CD4-positive, alpha-beta T cell (primary cell): ENCODE measurements around the gene CCDC172. TPM values are rescaled to one million over a fixed set of nuclear protein-coding genes. Genes with fewer than 3 reads are reported as not detected.

Experiments used
- ATAC-seq: fragments of 200-7000 bp; cut with Tn5 transposase; one replicate; pipeline ENCODE4 v1.10.0; 2022; ENCODE audit warnings: mild to moderate bottlenecking; ENCODE audit not compliant: poor library complexity
- CTCF ChIA-PET: fragments of 350-600 bp; sonication (Branson Sonifier 250); formaldehyde crosslinking; loops from one replicate; lab custom pipeline; 2021; ENCODE audit warnings: antibody characterized with exemption, inconsistent platforms; lab: Charles Lee
- POLR2A ChIA-PET: fragments of 350-600 bp; sonication (Branson Sonifier 250); formaldehyde crosslinking; loops from one replicate; lab custom pipeline; 2021; ENCODE audit warnings: antibody characterized with exemption, inconsistent platforms; lab: Charles Lee
- DNase-seq, 14 experiments: peaks; one replicate each; pipeline ENCODE4 v3.0.0-alpha.2; 2013 to 2020; ENCODE audit warnings: mixed read lengths in 2 of 14
- H3K27ac ChIP-seq, 2 donors: one replicate each; pipeline versions ENCODE4 v1.5.1 to v1.7.0; 2013; ENCODE audit warnings: low read length in 2 of 2, low read depth in 1 of 2, mild to moderate bottlenecking in 1 of 2
- H3K27me3 ChIP-seq, 2 experiments: 1 replicate in 1 of 2; 2 replicates in 1 of 2; pipeline versions ENCODE4 v1.6.1 to v1.7.0; 2013; ENCODE audit warnings: low read length in 2 of 2, control low read depth in 1 of 2, mild to moderate bottlenecking in 1 of 2, moderate library complexity in 1 of 2; ENCODE audit not compliant: insufficient read depth in 2 of 2, control insufficient read depth in 1 of 2
- H3K36me3 ChIP-seq: one replicate; pipeline ENCODE4 v1.6.1; 2013; ENCODE audit warnings: low read length, control low read depth; ENCODE audit not compliant: insufficient read depth
- H3K4me1 ChIP-seq: one replicate; pipeline ENCODE4 v1.6.1; 2013; ENCODE audit warnings: low read length, control low read depth; ENCODE audit not compliant: insufficient read depth
- H3K4me3 ChIP-seq: one replicate; pipeline ENCODE4 v1.5.1; 2013; ENCODE audit warnings: mild to moderate bottlenecking, low read length, moderate library complexity
- H3K9me3 ChIP-seq, 2 experiments: 1 replicate in 1 of 2; 2 replicates in 1 of 2; pipeline versions ENCODE4 v1.6.1 to v1.7.0; 2013; ENCODE audit warnings: low read length in 2 of 2, mild to moderate bottlenecking in 2 of 2, control low read depth in 1 of 2, moderate library complexity in 1 of 2; ENCODE audit not compliant: control insufficient read depth in 1 of 2, insufficient read depth in 1 of 2
- H3K27ac Mint-ChIP-seq: one replicate; pipeline ENCODE4 v1.8.0; 2020; ENCODE audit warnings: mixed read lengths
- H3K27me3 Mint-ChIP-seq: one replicate; pipeline ENCODE4 v1.8.0; 2021; ENCODE audit warnings: mixed read lengths
- H3K36me3 Mint-ChIP-seq: one replicate; pipeline ENCODE4 v1.8.0; 2021; ENCODE audit warnings: low read depth, mixed read lengths
- H3K4me1 Mint-ChIP-seq: one replicate; pipeline ENCODE4 v1.8.0; 2021; ENCODE audit warnings: low read depth, mixed read lengths
- H3K4me3 Mint-ChIP-seq: one replicate; pipeline ENCODE4 v1.8.0; 2020; ENCODE audit warnings: mild to moderate bottlenecking, mixed read lengths
- H3K9me3 Mint-ChIP-seq: one replicate; pipeline ENCODE4 v1.8.0; 2020; ENCODE audit warnings: mixed read lengths
- intact Hi-C, 2 experiments: fragments of 100-400 bp; cut with DNase I in 1 of 2; cut with micrococcal nuclease in 1 of 2; formaldehyde crosslinking; loops; one replicate each; pipeline versions ENCODE4 v1.15.1 to v1.9.0; 2023 to 2025; cut with DNase I, micrococcal nuclease
- total RNA-seq, 174 experiments: library from RNA in 2 of 174; stranded (reverse) in 2 of 174; gene quantifications; one replicate each; pipeline ENCODE4 v1.2.3 and lab custom pipeline; 2021 to 2026
- TF ChIP-seq, protein P1 (sequence below): fragments of 200-600 bp; IDR thresholded peaks from one replicate; pipeline ENCODE4 v1.8.0; 2022; ENCODE audit warnings: antibody characterized with exemption, mild to moderate bottlenecking

The CCDC172 gene
- total RNA-seq, 2 experiments from 2014 or later, result not detected

- H3K27ac ChIP-seq, result no peak within 1 kb of the TSS
- H3K4me3 ChIP-seq, result no peak within 1 kb of the TSS
- H3K36me3 ChIP-seq, result no peaks in the 10 kb centered on the region
- no peak within 1 kb of the TSS for H3K27ac Mint-ChIP-seq
- no peak for ATAC-seq
- H3K9me3 ChIP-seq, result no peaks in the 10 kb centered on the region
- intact Hi-C loops, result no loop called here
- POLR2A ChIA-PET, result no interaction called here
- H3K27me3 ChIP-seq, result no peaks in the 10 kb centered on the region
- TF ChIP-seq, protein P1, sequence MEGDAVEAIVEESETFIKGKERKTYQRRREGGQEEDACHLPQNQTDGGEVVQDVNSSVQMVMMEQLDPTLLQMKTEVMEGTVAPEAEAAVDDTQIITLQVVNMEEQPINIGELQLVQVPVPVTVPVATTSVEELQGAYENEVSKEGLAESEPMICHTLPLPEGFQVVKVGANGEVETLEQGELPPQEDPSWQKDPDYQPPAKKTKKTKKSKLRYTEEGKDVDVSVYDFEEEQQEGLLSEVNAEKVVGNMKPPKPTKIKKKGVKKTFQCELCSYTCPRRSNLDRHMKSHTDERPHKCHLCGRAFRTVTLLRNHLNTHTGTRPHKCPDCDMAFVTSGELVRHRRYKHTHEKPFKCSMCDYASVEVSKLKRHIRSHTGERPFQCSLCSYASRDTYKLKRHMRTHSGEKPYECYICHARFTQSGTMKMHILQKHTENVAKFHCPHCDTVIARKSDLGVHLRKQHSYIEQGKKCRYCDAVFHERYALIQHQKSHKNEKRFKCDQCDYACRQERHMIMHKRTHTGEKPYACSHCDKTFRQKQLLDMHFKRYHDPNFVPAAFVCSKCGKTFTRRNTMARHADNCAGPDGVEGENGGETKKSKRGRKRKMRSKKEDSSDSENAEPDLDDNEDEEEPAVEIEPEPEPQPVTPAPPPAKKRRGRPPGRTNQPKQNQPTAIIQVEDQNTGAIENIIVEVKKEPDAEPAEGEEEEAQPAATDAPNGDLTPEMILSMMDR, result no peak
- H3K27me3 Mint-ChIP-seq, result peaks cover 19% of the 10 kb centered on the region
- no peaks in the 10 kb centered on the region for H3K9me3 Mint-ChIP-seq
- H3K4me1 Mint-ChIP-seq, result no peaks in the 10 kb centered on the region
- H3K4me3 Mint-ChIP-seq, result no peak within 1 kb of the TSS
- H3K4me1 ChIP-seq, result no peaks in the 10 kb centered on the region
- H3K36me3 Mint-ChIP-seq, result no peaks in the 10 kb centered on the region
- DNase-seq, result no peak
- CTCF ChIA-PET, result interaction anchor here (0.6 kb wide), 1 partner anchor 166 kb away, joined by 3 read pairs; no protein-coding TSS in a partner anchor
These were observed 103.4 kb downstream of the CCDC172 start, which contains the start of gene PNLIPRP3 for GRCh38 chr10:116427671-116428070. TSS of gene PNLIPRP3 (plus strand) at chr10:116427847. CDS start at chr10:116428013, 166 bp downstream.

- DNase-seq, result no peak
These were observed 105.2 kb downstream of the CCDC172 start for GRCh38 chr10:116429288-116429977.

More at GRCh38 chr10:116429288-116429977, 105.2 kb downstream of the CCDC172 start:
- Mint-ChIP-seq H3K4me3 (no peak overlapping the region), H3K9me3 (no peaks in the 10 kb centered on the region), H3K36me3 (no peaks in the 10 kb centered on the region), H3K4me1 (no peaks in the 10 kb centered on the region), H3K27me3 (peaks cover 10% of the 10 kb centered on the region), H3K27ac (no peak overlapping the region)
- Histone ChIP-seq H3K27ac (no peak overlapping the region), H3K27me3 (no peaks in the 10 kb centered on the region), H3K4me1 (no peaks in the 10 kb centered on the region), H3K4me3 (no peak overlapping the region), H3K36me3 (no peaks in the 10 kb centered on the region), H3K9me3 (no peaks in the 10 kb centered on the region)
- ChIA-PET CTCF (no interaction called here), POLR2A (no interaction called here)
- ATAC-seq, result no peak
- TF ChIP-seq, protein P1, result no peak
- intact Hi-C loops, result no loop called here

Other genes starting within 250 kb of the CCDC172 start
- not detected for gene GFRA1, start 51.2 kb upstream of the CCDC172 start, total RNA-seq
- gene PNLIPRP3, start 103.4 kb downstream of the CCDC172 start, total RNA-seq, result not detected
- not detected for gene PNLIP, start 221.5 kb downstream of the CCDC172 start, total RNA-seq